SK-N-SH treated with all-trans-retinoic acid at 6 μM for 48 hours (cell line): ENCODE results near the gene GPR32.

Experiments used
- BACH2 ChIP-seq: fragments of 250-450 bp; sonication (Bioruptor Pico); IDR thresholded peaks from 2 replicates; pipeline ENCODE4 v1.9.0; 2021; ENCODE audit warnings: mild to moderate bottlenecking, borderline replicate concordance
- CSDC2 ChIP-seq: fragments of 250-450 bp; sonication (Bioruptor Pico); IDR thresholded peaks from 2 replicates; pipeline ENCODE4 v1.5.0; 2020; ENCODE audit warnings: mild to moderate bottlenecking, moderate library complexity
- GLIS3 ChIP-seq: fragments of 250-450 bp; sonication (Bioruptor Pico); IDR thresholded peaks from 2 replicates; pipeline ENCODE4 v1.5.0; 2020; ENCODE audit warnings: mild to moderate bottlenecking, moderate library complexity
- TF ChIP-seq, protein P1 (sequence below): fragments of 250-450 bp; sonication (Bioruptor Pico); IDR thresholded peaks from 2 replicates; pipeline ENCODE4 v1.8.0; 2020; ENCODE audit warnings: mild to moderate bottlenecking, moderate library complexity, borderline replicate concordance

GRCh38 chr19:50743537-50743936 lies 26.7 kb upstream of the GPR32 start:
- TF ChIP-seq, protein P1, sequence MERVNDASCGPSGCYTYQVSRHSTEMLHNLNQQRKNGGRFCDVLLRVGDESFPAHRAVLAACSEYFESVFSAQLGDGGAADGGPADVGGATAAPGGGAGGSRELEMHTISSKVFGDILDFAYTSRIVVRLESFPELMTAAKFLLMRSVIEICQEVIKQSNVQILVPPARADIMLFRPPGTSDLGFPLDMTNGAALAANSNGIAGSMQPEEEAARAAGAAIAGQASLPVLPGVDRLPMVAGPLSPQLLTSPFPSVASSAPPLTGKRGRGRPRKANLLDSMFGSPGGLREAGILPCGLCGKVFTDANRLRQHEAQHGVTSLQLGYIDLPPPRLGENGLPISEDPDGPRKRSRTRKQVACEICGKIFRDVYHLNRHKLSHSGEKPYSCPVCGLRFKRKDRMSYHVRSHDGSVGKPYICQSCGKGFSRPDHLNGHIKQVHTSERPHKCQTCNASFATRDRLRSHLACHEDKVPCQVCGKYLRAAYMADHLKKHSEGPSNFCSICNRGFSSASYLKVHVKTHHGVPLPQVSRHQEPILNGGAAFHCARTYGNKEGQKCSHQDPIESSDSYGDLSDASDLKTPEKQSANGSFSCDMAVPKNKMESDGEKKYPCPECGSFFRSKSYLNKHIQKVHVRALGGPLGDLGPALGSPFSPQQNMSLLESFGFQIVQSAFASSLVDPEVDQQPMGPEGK (CRISPR knock-in tag): no peak
- no peak for TF ChIP-seq BACH2 (CRISPR knock-in tag)
- TF ChIP-seq CSDC2 (CRISPR knock-in tag): no peak
- TF ChIP-seq GLIS3 (CRISPR knock-in tag): no peak
